HepG2 (cell line): ENCODE results near the gene KMT2B. TPM values are rescaled to one million over a fixed set of nuclear protein-coding genes. Genes with fewer than 3 reads are reported as not detected.

Experiments
- ARID4A ChIP-seq: sonication (generic); formaldehyde crosslinking; IDR thresholded peaks from 2 replicates; pipeline ENCODE4 v1.5.0; 2020; ENCODE audit warnings: mild to moderate bottlenecking, missing genetic modification reagents, borderline replicate concordance
- CEBPB ChIP-seq: IDR thresholded peaks from 2 replicates; pipeline ENCODE4 v1.6.1; 2011; ENCODE audit warnings: low read depth, low read length, improper control_type of control experiment, borderline replicate concordance
- DNMT1 ChIP-seq: sonication (generic); formaldehyde crosslinking; IDR thresholded peaks from 2 replicates; pipeline ENCODE4 v1.5.1; 2020; ENCODE audit warnings: mild to moderate bottlenecking, missing genetic modification reagents
- DRAP1 ChIP-seq: IDR thresholded peaks from 2 replicates; pipeline ENCODE4 v1.6.1; 2016; ENCODE audit warnings: missing genetic modification reagents, missing compliant biosample characterization
- ETS1 ChIP-seq: sonication (generic); formaldehyde crosslinking; IDR thresholded peaks from 2 replicates; pipeline ENCODE4 v1.4.0; 2020; ENCODE audit warnings: missing genetic modification reagents
- FOXO1 ChIP-seq: sonication (generic); formaldehyde crosslinking; IDR thresholded peaks from 2 replicates; pipeline ENCODE4 v1.4.0; 2020; ENCODE audit warnings: missing genetic modification reagents
- HMGXB4 ChIP-seq, 2 experiments: sonication (generic) in 1 of 2; formaldehyde crosslinking in 1 of 2; IDR thresholded peaks; 2 replicates each; pipeline versions ENCODE4 v1.4.0 to v1.6.1; 2018 to 2020; ENCODE audit warnings: missing genetic modification reagents in 2 of 2, borderline replicate concordance in 1 of 2, low read depth in 1 of 2, mild to moderate bottlenecking in 1 of 2, missing biosample characterization in 1 of 2
- PPARG ChIP-seq: conservative IDR thresholded peaks from 2 replicates; pipeline ENCODE4 v1.6.1; 2016; ENCODE audit warnings: missing biosample characterization, missing genetic modification reagents
- SMC3 ChIP-seq: IDR thresholded peaks from 2 replicates; pipeline ENCODE4 v1.6.1; 2011; ENCODE audit warnings: low read length, improper control_type of control experiment
- ZMAT5 ChIP-seq: sonication (generic); formaldehyde crosslinking; IDR thresholded peaks from 2 replicates; pipeline ENCODE4 v1.5.0; 2020; ENCODE audit warnings: mild to moderate bottlenecking, low read depth, missing genetic modification reagents, borderline replicate concordance
- ZNF24 ChIP-seq: fragments of 450-650 bp; IDR thresholded peaks from 2 replicates; pipeline ENCODE4 v1.6.1; 2017; ENCODE audit warnings: antibody characterized with exemption, mild to moderate bottlenecking
- ZNF354B ChIP-seq: sonication (generic); formaldehyde crosslinking; IDR thresholded peaks from 2 replicates; pipeline ENCODE4 v1.8.0; 2022; ENCODE audit warnings: mild to moderate bottlenecking, missing genetic modification reagents
- ZNF530 ChIP-seq: sonication (generic); formaldehyde crosslinking; IDR thresholded peaks from 2 replicates; pipeline ENCODE4 v1.5.0; 2020; ENCODE audit warnings: low read depth, mild to moderate bottlenecking, missing genetic modification reagents
- ZNF549 ChIP-seq: sonication (generic); formaldehyde crosslinking; IDR thresholded peaks from 2 replicates; pipeline ENCODE4 v1.5.0; 2020; ENCODE audit warnings: missing genetic modification reagents
- ZNF574 ChIP-seq: sonication (generic); formaldehyde crosslinking; IDR thresholded peaks from 2 replicates; pipeline ENCODE4 v1.4.0; 2020; ENCODE audit warnings: missing genetic modification reagents
- ZNF766 ChIP-seq: sonication (generic); formaldehyde crosslinking; IDR thresholded peaks from 2 replicates; pipeline ENCODE4 v1.5.0; 2020; ENCODE audit warnings: missing genetic modification reagents, borderline replicate concordance
- polyA plus RNA-seq, 8 experiments: library from polyadenylated mRNA; depleted of rRNA in 3 of 8; stranded (reverse) in 7 of 8; unstranded in 1 of 8; fragments of >200 nt; fragmentation: Illumina TruSeq in 4 of 8; extraction: Trizol in 4 of 8; gene quantifications; 2 replicates each; pipeline versions ENCODE4 v1.2.1 to v1.2.3, GENCODE V29; 2011 to 2016; ENCODE audit warnings: low read depth in 4 of 8, missing spikeins in 1 of 8, mixed read lengths in 1 of 8; ENCODE audit not compliant: insufficient read depth in 1 of 8
- total RNA-seq, 5 experiments: library from RNA; depleted of rRNA; stranded (reverse); fragments of >200 nt; fragmentation: Illumina TruSeq; extraction: Trizol; gene quantifications; 2 replicates each; pipeline ENCODE4 v1.2.3, GENCODE V29; 2016; ENCODE audit warnings: low read depth in 1 of 5

Gene KMT2B
- total and polyA plus RNA-seq, 2 of the 13 experiments (the other 11 are each of a cell fraction or from before 2014, with no cell fraction given): 6.2 to 16.9 TPM

- TF ChIP-seq ZMAT5 (CRISPR knock-in tag) (no peak), ZNF354B (no peak), ZNF530 (CRISPR knock-in tag) (no peak), FOXO1 (CRISPR knock-in tag) (no peak), HMGXB4 (CRISPR knock-in tag; IDR thresholded peaks at IDR 0.05; ENCODE audit: borderline replicate concordance in 1 of 2, low read depth in 1 of 2) (peak in 1 of 2 experiments; percentile 63; a peak in 1 of 4 replicates), SMC3 (no peak), ETS1 (CRISPR knock-in tag) (no peak), ZNF574 (CRISPR knock-in tag) (peak; percentile 77), DNMT1 (0 out of 2 replicates have a peak, but pooled peaks have one; percentile 45), ARID4A (CRISPR knock-in tag) (peak; percentile 94), PPARG (CRISPR knock-in tag) (peak; percentile 14; the same call in 1 of the 2 replicates), CEBPB (no peak), ZNF549 (CRISPR knock-in tag) (no peak), DRAP1 (CRISPR knock-in tag) (peak; percentile 62; the same call in 1 of the 2 replicates), ZNF766 (no peak), ZNF24 (no peak)
Observed at GRCh38 chr19:35757749-35758608, 40.2 kb downstream of the KMT2B start, which contains the start of gene PROSER3 (continued).
